SK-N-SH (cell line): Measurements from ENCODE around the gene KIF1A.

Experiments used
- PBX3 ChIP-seq: IDR thresholded peaks from 2 replicates; pipeline ENCODE4; 2012
- POLR2AphosphoS5 ChIP-seq: IDR thresholded peaks from 2 replicates; pipeline ENCODE4 v1.6.1; 2012; ENCODE audit warnings: low read depth, low read length
- TF ChIP-seq, protein P1 (sequence below): fragments of 200-600 bp; sonication (generic); IDR thresholded peaks from 2 replicates; pipeline ENCODE4 v1.6.1; 2017; ENCODE audit warnings: antibody characterized with exemption, mild to moderate bottlenecking, moderate library complexity

DNA sequence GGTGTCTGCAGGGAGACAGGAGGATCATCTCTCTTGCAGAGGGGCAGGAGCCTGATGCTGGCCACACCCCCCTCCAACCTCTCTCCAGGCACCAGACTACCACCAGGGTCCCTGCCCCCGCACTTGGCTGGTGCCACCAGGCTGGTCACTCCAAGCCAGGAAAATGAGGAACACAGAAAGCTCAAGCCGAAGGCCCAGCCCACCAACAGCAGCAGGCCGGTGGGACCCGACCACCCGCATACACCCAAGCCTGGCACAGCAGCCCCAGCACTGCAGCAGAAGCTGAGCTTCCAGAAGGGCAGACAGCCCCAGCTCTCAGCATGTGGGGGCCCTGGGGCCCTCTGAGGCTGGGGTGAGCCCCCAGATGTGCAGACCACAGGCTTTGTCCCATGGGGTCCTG lies 52.7 kb downstream of the KIF1A start:
- TF ChIP-seq POLR2AphosphoS5 (no peak), PBX3 (no peak)
- TF ChIP-seq, protein P1, sequence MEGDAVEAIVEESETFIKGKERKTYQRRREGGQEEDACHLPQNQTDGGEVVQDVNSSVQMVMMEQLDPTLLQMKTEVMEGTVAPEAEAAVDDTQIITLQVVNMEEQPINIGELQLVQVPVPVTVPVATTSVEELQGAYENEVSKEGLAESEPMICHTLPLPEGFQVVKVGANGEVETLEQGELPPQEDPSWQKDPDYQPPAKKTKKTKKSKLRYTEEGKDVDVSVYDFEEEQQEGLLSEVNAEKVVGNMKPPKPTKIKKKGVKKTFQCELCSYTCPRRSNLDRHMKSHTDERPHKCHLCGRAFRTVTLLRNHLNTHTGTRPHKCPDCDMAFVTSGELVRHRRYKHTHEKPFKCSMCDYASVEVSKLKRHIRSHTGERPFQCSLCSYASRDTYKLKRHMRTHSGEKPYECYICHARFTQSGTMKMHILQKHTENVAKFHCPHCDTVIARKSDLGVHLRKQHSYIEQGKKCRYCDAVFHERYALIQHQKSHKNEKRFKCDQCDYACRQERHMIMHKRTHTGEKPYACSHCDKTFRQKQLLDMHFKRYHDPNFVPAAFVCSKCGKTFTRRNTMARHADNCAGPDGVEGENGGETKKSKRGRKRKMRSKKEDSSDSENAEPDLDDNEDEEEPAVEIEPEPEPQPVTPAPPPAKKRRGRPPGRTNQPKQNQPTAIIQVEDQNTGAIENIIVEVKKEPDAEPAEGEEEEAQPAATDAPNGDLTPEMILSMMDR = no peak
